ENCODE measurements around the gene DNAI2. TPM values are rescaled to one million over a fixed set of nuclear protein-coding genes. Genes with fewer than 3 reads are reported as not detected.
"Not testable (repeated sequence)": the region's sequence is repeated elsewhere in the genome, so short reads cannot be mapped to it uniquely, and the experiment has no call there.

The DNAI2 gene
- total RNA-seq, 2 donors from 2014 or later: not detected

DNA sequence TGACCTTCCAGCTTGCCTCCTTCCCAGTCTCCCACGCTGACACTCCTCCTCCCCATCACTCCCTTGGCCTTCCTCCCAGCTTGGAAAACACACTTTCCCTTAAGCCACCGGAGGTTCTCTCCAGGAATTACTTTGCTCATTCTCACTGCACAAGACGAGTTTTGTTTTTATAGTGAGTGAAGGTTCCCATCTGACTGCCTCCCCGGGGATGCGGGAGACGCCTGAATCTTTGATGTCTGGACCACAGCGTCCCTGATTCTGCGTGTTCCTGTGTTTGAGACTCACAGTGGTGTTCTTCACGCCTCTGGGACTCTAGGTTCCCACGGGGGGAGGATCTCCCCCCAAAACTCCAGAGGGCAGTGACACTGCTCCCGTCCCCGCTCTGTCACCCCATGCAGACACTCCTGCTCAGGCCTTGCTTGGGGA, 2.0 kb downstream of the DNAI2 start:
- Histone ChIP-seq H3K4me3 (ENCODE audit: low read length) (no peak overlapping the region), H3K36me3 (ENCODE audit: control insufficient read depth, insufficient read depth, low read length) (no peaks in the 10 kb centered on the region), H3K9me3 (ENCODE audit: control insufficient read depth, low read length) (no peaks in the 10 kb centered on the region), H3K4me1 (ENCODE audit: control insufficient read depth, insufficient read depth, low read length) (no peaks in the 10 kb centered on the region), H3K27me3 (ENCODE audit: control insufficient read depth, insufficient read depth, low read length, poor library complexity, severe bottlenecking) (peaks cover 20% of the 10 kb centered on the region), H3K9ac (ENCODE audit: extremely low read depth, low read length, poor library complexity, severe bottlenecking) (no peak overlapping the region), H3K27ac (ENCODE audit: low read depth, low read length) (peak overlapping the region; percentile 95)
- WGBS, 2 experiments (ENCODE audit: insufficient coverage in 1 of 2, insufficient read length in 1 of 2): 77 to 88% methylated on average over 5 to 12 of the region's 12 CpGs
- no peak for TF ChIP-seq CTCF (conservative IDR thresholded peaks at IDR 0.05)
- no peaks in the 10 kb centered on the region for H3K9me3 Mint-ChIP-seq
- no peak overlapping the region for H3K4me3 Mint-ChIP-seq
- H3K27me3 Mint-ChIP-seq (ENCODE audit: insufficient read depth): peaks cover 29% of the 10 kb centered on the region
- no peak overlapping the region for H3K27ac Mint-ChIP-seq
- H3K36me3 Mint-ChIP-seq (ENCODE audit: low read depth): no peaks in the 10 kb centered on the region
- no peak for DNase-seq
- H3K4me1 Mint-ChIP-seq: peaks cover 11% of the 10 kb centered on the region

DNA sequence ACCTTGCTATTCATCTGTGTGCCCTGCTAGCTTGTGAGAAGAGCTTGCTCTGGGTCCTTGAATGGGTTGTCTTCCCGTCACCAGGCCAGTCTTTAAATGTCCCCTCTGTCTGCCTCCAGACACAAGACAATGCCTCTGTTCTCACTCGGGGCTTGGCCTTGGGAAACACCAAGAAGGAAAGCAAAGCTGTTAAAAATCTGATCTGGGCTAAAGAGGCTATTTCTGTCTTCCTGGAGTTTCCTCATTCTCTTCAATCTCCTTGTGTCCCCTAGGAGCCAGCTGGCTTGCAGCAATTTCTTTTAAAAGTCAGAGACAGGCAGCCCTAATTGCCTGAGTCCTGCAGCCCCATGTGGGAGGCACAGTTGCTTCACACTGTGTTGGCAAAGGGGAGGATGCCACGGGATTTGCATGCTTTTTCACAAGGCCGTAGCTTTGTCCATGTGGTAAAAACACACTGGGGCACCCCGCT, 2.5 kb downstream of the DNAI2 start:
- TF ChIP-seq CTCF (conservative IDR thresholded peaks at IDR 0.05): no peak
- no peak overlapping the region for H3K4me3 ChIP-seq (ENCODE audit: low read length)
- 60 to 66% methylated on average over 3 to 5 of the region's 5 CpGs for WGBS, 2 experiments (ENCODE audit: insufficient coverage in 1 of 2, insufficient read length in 1 of 2)
- Mint-ChIP-seq H3K36me3 (ENCODE audit: low read depth) (no peaks in the 10 kb centered on the region), H3K27me3 (ENCODE audit: insufficient read depth) (peaks cover 29% of the 10 kb centered on the region), H3K4me1 (peaks cover 11% of the 10 kb centered on the region), H3K27ac (no peak overlapping the region), H3K4me3 (no peak overlapping the region), H3K9me3 (no peaks in the 10 kb centered on the region)
- no peaks in the 10 kb centered on the region for H3K36me3 ChIP-seq (ENCODE audit: control insufficient read depth, insufficient read depth, low read length)
- H3K9ac ChIP-seq (ENCODE audit: extremely low read depth, low read length, poor library complexity, severe bottlenecking): peak overlapping the region; percentile 11
- H3K27me3 ChIP-seq (ENCODE audit: control insufficient read depth, insufficient read depth, low read length, poor library complexity, severe bottlenecking): peaks cover 20% of the 10 kb centered on the region
- H3K27ac ChIP-seq (ENCODE audit: low read depth, low read length): peak overlapping the region; percentile 95
- DNase-seq: no peak
- no peaks in the 10 kb centered on the region for H3K9me3 ChIP-seq (ENCODE audit: control insufficient read depth, low read length)
- no peaks in the 10 kb centered on the region for H3K4me1 ChIP-seq (ENCODE audit: control insufficient read depth, insufficient read depth, low read length)

DNA sequence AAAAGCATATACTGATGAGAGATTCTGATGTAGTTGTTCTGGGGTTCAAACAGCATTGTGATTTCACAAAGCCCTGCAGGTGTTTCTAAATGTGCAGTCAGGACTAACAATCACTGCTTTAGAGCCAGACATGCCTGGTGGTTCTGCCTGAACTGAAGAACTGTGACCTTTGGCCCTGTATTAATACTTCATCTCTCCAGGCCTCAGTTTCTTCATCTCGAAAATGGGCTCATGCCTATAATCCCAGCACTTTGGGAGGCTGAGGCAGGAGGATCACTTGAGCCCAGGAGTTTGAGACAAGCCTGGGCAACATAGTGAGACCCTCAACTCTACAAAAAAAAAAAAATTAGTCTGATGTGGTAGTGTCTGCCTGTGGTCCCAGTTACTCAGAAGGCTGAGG, 3.9 kb downstream of the DNAI2 start:
- H3K36me3 Mint-ChIP-seq (ENCODE audit: low read depth): no peaks in the 10 kb centered on the region

GRCh38 chr17:74279617-74280016, 5.6 kb downstream of the DNAI2 start:
- not testable (repeated sequence) for H3K4me1 Mint-ChIP-seq; H3K9ac ChIP-seq (ENCODE audit: extremely low read depth, low read length, poor library complexity, severe bottlenecking); DNase-seq; H3K36me3 ChIP-seq (ENCODE audit: control insufficient read depth, insufficient read depth, low read length); H3K27ac ChIP-seq (ENCODE audit: low read depth, low read length); H3K4me3 ChIP-seq (ENCODE audit: low read length); H3K4me3 Mint-ChIP-seq; H3K9me3 ChIP-seq (ENCODE audit: control insufficient read depth, low read length); H3K4me1 ChIP-seq (ENCODE audit: control insufficient read depth, insufficient read depth, low read length); H3K9me3 Mint-ChIP-seq; H3K36me3 Mint-ChIP-seq (ENCODE audit: low read depth); H3K27me3 ChIP-seq (ENCODE audit: control insufficient read depth, insufficient read depth, low read length, poor library complexity, severe bottlenecking); H3K27ac Mint-ChIP-seq
- peaks cover 17% of the 10 kb centered on the region for H3K27me3 Mint-ChIP-seq (ENCODE audit: insufficient read depth)
- WGBS, 2 experiments (ENCODE audit: insufficient coverage in 1 of 2, insufficient read length in 1 of 2): 90 to 92% methylated on average over 7 of the region's 7 CpGs

More for the DNA sequence above, 3.9 kb downstream of the DNAI2 start:
- peaks cover 20% of the 10 kb centered on the region for H3K27me3 ChIP-seq (ENCODE audit: control insufficient read depth, insufficient read depth, low read length, poor library complexity, severe bottlenecking)
- TF ChIP-seq CTCF (conservative IDR thresholded peaks at IDR 0.05): no peak
- Mint-ChIP-seq H3K9me3 (no peaks in the 10 kb centered on the region), H3K4me1 (peaks cover 7% of the 10 kb centered on the region), H3K4me3 (no peak overlapping the region), H3K27ac (no peak overlapping the region), H3K27me3 (ENCODE audit: insufficient read depth) (peaks cover 29% of the 10 kb centered on the region)
- no peak for DNase-seq
- WGBS, 2 experiments (ENCODE audit: insufficient coverage in 1 of 2, insufficient read length in 1 of 2): 72 to 86% methylated on average over 1 of the region's 1 CpG
- no peak overlapping the region for H3K4me3 ChIP-seq (ENCODE audit: low read length)
- peak overlapping the region; percentile 79 for H3K27ac ChIP-seq (ENCODE audit: low read depth, low read length)
- H3K36me3 ChIP-seq (ENCODE audit: control insufficient read depth, insufficient read depth, low read length): no peaks in the 10 kb centered on the region
- H3K9ac ChIP-seq (ENCODE audit: extremely low read depth, low read length, poor library complexity, severe bottlenecking): no peak overlapping the region
- no peaks in the 10 kb centered on the region for H3K9me3 ChIP-seq (ENCODE audit: control insufficient read depth, low read length)
- no peaks in the 10 kb centered on the region for H3K4me1 ChIP-seq (ENCODE audit: control insufficient read depth, insufficient read depth, low read length)
